Uterus (tissue), 2 donors: ENCODE measurements around the gene PYHIN1.

Experiments
- POLR2A ChIP-seq, 2 donors: fragments of 450-650 bp; IDR thresholded peaks; one replicate each; pipeline ENCODE4 v1.6.1; 2016; ENCODE audit warnings: antibody characterized with exemption in 2 of 2, mild to moderate bottlenecking in 1 of 2, moderate library complexity in 1 of 2
- TF ChIP-seq, protein P1 (sequence below), 4 experiments: fragments of 200-600 bp in 2 of 4; fragments of 450-650 bp in 2 of 4; sonication (generic) in 2 of 4; IDR thresholded peaks; one replicate each; pipeline ENCODE4 v1.5.1; 2016 to 2019; ENCODE audit warnings: antibody characterized with exemption in 4 of 4, mild to moderate bottlenecking in 2 of 4, moderate library complexity in 1 of 4

- TF ChIP-seq, protein P1, sequence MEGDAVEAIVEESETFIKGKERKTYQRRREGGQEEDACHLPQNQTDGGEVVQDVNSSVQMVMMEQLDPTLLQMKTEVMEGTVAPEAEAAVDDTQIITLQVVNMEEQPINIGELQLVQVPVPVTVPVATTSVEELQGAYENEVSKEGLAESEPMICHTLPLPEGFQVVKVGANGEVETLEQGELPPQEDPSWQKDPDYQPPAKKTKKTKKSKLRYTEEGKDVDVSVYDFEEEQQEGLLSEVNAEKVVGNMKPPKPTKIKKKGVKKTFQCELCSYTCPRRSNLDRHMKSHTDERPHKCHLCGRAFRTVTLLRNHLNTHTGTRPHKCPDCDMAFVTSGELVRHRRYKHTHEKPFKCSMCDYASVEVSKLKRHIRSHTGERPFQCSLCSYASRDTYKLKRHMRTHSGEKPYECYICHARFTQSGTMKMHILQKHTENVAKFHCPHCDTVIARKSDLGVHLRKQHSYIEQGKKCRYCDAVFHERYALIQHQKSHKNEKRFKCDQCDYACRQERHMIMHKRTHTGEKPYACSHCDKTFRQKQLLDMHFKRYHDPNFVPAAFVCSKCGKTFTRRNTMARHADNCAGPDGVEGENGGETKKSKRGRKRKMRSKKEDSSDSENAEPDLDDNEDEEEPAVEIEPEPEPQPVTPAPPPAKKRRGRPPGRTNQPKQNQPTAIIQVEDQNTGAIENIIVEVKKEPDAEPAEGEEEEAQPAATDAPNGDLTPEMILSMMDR (IDR thresholded peaks at IDR 0.05): no peak
- TF ChIP-seq POLR2A (IDR thresholded peaks at IDR 0.05): no peak
These were observed 15.4 kb downstream of the PYHIN1 start for GRCh38 chr1:158946785-158947184.
